HG02763 (cell line): Measurements from ENCODE around the gene IFT25.
A peak's percentile ranks its signal among the peaks of the same experiment; 100 is the strongest.
"Not testable (repeated sequence)": the region's sequence is repeated elsewhere in the genome, so short reads cannot be mapped to it uniquely, and the experiment has no call there.

Experiments used
- ATAC-seq: cut with Tn5 transposase; IDR thresholded peaks from one replicate; pipeline ENCODE4 v1.9.1; 2021; ENCODE audit warnings: mild to moderate bottlenecking, moderate library complexity; ENCODE audit not compliant: unreplicated experiment

Gene IFT25

DNA sequence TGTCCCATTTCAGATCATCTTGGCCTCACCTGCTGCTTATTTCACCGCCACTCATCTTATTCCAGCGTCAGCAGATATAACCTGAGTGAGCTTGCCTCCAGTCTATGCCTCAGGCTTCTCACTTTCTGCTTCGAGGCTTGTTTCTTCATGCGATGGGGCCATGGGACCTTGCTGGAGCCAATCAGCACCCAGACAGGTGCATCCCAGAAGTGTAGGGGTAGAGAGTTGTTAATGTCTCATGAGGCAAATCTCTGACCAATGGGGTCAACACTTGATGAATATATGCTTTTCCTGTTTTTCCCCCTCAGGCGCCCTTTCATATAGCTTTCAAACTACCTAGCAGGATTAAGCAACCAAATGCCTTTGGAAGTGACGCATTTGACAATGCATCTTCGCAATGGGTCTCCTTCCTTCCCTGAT, 55.0 kb downstream of the IFT25 start:
- no peak for ATAC-seq

DNA sequence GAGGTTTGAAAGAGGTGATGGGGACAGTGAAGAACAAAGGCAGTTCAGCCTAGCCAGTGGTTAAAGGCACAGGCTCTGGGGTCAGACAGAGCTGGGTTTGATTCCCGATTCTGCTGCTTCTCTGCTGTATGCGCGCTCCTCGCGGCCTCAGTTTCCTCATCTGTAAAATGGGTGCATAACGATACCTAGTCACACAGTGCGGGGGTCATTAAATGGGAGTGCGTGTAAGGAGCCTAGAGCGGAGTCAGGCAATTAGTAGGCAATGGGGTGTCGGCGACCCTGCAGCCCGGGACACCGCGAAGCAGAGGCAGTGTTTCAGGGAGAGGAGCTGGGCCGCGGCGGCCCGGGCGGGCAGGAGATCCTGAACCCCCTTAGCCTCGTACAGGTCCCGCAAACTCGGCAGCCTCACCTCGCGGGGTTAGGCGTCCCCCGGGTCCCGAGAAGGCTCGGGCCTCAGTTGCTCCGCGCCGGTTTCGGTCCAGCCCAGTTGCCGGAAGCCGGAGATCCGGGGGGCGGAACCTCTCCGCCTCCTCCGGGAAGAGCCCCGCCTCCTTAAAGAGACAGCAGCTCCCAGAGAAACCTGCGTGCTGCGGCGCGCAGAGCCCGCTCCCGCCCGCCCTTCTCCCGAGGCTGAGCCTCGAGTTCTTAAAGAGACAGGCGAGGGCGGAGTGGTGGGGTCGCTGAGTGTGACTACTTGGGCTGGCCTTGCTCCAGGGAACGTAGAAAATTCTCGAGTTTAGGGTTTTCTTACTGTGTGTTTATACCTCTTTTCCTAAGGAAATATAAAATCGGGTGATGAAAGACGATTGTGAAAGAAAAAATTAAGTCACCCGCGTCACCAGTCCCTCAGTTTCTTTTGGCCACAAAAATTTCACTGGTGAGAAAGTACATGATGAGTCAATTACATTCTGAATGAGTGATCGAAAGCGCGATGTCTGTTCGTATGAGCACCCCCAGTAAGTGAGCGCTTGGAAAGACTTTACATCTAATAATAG, 55.9 kb downstream of the IFT25 start, which contains the start of gene YIPF1:
Gene YIPF1, minus strand, starts transcription at position 494 of the 995 bp plus-strand sequence. CDS start 860 bp downstream, outside the sequence.
- ATAC-seq = peak; percentile 91

DNA sequence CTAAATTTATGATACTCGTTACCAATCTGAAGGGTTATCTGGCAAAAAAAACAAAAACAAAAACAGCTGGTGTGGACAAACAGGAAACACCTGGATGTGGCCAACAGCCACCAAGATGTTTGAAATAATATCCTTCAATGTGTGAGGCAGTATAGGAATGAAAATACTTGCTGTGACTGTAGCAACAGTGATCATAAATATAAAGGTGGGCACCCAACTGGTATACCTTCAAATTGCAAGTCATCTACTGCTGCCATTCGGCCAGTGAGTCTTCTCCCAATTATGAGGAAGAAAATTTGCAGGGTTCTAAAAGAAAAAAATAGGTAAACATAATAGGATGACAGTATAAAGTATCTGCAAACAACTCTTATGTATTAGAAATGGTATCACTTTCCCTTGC, 56.8 kb downstream of the IFT25 start:
- no peak for ATAC-seq

DNA sequence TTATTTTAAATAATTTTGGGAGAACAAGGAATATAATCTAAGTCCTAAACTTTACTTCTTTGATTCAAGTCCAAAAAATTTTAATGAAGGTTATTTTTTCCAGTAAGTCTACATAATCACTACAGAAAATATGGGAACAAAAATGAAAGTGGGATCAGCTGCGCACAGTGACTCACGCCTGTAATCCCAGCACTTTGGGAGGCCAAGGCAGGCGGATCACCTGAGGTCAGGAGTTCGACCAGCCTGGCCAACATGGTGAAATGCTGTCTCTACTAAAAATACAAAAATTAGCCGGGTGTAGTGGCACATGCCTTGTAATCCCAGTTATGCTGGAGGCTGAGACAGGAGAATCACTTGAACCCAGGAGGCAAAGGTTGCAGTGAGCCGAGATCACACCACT, 61.9 kb downstream of the IFT25 start:
- ATAC-seq = not testable (repeated sequence)

DNA sequence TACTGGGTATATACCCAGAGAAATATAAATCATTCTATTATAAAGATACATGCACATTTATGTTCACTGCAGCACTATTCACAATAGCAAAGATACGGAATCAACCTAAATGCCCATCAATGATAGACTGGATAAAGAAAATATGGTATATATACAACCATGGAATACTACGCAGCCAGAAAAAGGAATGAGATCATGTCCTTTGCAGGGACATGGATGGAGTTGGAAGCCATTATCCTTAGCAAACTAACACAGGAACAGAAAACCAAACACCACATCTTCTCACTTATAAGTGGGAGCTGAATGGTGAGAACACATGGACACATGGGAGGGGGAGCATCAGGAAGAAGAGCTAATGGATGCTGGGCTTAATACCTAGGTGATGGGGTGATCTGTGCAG, 63.6 kb downstream of the IFT25 start:
- ATAC-seq = not testable (repeated sequence)

DNA sequence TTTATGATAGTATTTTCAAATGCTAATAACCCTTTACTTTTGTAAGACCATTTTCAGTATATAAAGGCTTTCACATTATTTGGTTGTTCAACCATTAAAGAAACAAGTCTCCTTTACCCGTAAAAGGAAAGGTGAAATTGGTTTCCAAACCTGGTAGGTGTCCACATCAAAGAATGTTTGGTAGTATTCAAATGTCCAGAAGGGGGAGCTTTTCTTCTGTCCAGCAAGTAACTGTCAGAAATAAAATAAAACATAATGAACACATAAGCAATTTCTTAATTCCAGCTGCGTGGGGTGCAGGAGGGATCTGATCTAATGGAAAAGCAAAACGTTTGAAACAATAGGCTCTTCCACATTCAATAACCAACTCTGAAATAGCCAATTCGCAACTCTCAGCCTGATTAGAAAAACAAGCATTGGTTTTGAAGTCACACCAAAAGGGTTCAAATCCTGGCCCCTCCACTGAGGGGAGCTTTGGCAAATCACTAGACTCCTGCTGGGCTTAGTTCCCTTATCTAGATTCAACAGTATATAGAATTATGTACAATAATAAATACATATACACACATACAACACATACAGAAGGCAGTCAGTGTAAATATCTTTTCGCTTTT, 66.9 kb downstream of the IFT25 start:
- ATAC-seq = no peak

DNA sequence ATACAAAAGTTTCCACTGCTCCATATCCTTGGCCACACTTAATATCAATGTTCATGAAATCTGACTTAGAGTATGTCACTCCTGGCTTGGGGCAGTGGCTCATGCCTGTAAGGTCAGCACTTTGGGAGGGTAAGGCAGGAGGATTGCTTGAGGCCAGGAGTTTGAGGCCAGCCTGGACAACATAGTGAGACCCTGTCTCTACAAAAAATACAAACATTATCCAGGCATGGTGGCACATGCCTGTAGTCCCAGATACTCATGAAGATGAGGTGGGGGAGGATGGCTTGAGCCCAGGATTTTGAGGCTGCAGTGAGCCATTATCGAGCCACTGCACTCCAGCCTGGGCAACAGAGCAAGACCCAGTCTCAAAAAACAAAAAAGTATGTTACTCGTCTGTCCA, 70.3 kb downstream of the IFT25 start:
- ATAC-seq = not testable (repeated sequence)

DNA sequence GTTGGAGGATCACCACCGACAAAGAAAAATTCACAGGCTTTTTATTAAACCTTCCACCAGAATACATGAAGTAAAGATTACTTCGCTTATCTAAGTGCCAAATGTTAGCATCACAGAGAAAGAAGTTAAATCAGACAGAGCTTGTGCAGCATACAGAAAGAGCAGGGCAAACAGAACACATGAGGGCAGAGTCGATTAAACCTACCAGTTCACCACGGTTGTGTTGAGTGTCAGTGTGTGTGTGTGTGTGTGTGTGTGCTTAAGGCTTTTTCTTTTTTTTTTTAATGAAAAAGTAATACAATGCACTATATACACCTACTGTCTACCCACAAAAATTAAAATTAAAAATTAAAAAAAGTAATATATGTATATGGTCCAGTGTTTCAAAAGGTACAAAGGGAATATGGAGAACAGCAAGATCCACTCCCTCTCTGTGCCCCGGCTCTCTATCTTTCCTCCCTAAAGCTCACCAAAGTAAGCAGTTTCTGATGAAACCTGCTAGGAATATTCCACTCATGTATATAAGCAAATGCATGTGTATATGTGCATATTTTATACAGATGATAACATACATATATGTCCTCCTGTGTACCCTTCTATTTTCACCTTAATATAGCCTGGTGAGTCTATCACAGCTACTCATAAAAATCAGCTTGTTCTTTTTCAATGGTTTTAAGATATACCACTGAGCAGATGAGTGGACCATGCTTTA, 73.6 kb downstream of the IFT25 start:
- no peak for ATAC-seq
